Cardiac septum (tissue), 1 donor: Measurements from ENCODE around the gene PAX8. TPM values are rescaled to one million over a fixed set of nuclear protein-coding genes. Genes with fewer than 3 reads are reported as not detected.

Source experiments
- DNase-seq: peaks from one replicate; pipeline ENCODE4 v3.0.0-alpha.2; 2020; ENCODE audit warnings: low spot score
- intact Hi-C: fragments of 100-400 bp; cut with DNase I; formaldehyde crosslinking; loops from one replicate; pipeline ENCODE4 v1.14.0; 2022
- total RNA-seq: library from RNA; stranded (reverse); fragmentation: NEBNext Ultra II Directional; extraction: Animal tissue kit (Norgen Biotek cat#: 25700); gene quantifications from one replicate; pipeline ENCODE4 v1.2.1, GENCODE V29; 2021
- donor health status: DM: no; HTN: no; CAD: no.

PAX8 gene
- total RNA-seq, 1 donor from 2014 or later, result 0.35 TPM

DNA sequence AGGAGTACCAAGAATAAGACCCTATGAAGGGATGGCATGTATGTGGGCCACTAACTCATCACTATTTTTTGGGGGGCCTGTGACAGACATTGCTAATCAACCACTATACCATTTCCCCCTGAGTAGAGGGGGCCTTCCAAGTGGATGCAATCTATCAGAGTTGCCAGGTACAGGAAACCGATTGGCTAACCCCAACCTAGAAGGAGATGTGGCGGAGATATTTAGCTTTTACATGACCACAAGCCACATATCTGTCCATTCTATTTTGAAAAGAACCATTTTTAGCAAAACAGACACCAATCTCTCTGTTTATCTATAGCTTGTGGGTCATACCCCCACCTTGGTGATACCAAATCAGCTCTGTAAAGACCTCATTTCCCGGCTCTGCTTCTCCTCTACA is 51.0 kb downstream of the PAX8 start:
- intact Hi-C loops, result no loop called here
- no peak for DNase-seq

DNA sequence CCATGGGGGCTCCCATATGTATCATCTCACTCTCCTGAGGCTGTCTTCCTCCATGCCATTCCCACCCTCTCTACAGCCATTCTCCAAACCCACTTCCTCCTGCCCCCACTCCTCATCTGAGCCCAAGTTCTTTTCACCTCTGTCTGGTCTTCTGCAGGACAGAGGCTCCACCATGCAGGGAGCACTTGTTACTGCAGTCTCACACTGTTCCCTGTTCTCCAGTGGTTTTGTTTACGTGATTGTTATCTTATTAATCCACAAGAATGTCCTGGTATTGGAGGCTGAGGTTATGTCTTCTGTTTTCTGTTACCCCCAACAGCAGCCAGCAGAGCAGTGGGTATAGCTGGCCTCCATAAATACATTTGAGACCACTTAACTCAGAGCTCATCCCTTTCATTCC is 51.4 kb downstream of the PAX8 start:
- intact Hi-C loops, result no loop called here
- DNase-seq, result no peak

DNA sequence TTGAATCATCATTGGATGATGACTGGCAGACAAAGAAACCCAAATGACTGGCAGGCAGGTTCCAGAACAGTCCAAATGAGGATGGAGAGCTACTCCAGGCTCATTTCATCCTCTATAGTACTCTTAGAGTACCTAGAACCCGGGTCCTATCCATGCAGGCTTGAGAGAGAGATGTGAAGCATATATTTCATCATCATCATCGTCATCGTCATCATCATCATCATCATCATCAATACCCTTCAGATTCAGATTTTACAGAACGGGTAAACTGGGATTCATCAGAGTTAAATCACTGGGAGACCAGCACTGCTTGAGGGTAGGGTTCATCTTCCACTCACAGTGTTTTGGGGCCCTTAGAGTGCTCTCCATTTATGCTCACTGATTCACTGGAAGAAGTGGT is 52.3 kb downstream of the PAX8 start:
- DNase-seq, result no peak
- intact Hi-C loops, result no loop called here

DNA sequence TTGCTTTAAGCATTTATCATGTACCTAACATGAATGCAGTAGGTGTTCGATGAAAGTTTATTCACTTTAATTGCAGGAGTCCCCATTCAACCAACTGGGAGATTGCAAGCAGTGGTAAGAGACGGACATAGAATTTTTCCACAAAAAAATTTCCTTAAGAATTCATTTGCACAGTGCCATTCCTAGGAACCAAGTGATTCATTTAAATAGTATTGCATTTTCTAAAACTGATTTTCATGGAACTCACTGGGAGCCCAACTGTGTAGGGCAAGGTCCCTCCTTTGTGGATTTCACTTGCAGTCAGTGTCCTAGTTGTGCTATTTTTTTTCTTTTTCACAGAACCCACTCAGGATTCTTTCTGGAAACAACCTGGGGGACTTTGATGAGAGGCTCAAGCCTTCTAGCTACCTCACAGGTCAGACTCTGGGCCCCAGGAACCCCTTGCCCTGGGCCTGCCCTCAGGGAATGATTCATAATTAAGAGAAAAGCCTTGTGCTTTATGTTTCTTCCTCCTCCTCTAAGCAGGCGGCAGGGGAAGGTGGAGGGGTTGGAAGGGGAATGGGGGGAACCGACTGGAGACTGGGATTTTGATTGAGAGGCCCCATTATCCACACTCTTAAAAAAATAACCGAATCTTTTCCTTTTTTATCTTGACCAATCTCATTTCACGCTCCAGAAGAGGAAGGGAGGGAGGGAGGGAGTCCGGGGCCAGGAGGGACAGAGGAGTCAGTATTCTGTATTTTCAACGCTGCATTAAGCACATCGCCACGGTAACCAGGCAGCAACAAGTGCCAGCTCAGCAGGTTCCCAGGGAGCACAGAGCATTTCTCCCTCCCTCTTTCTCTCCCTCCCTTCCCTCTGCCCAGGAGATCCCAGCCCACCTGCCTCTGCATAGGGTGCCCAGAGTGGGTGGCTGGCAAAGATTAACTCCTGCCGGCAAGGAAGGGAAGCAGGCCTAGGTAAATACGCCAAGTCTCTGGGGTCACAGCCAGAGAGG is 53.2 kb downstream of the PAX8 start:
- intact Hi-C loops, result no loop called here
- no peak for DNase-seq

DNA sequence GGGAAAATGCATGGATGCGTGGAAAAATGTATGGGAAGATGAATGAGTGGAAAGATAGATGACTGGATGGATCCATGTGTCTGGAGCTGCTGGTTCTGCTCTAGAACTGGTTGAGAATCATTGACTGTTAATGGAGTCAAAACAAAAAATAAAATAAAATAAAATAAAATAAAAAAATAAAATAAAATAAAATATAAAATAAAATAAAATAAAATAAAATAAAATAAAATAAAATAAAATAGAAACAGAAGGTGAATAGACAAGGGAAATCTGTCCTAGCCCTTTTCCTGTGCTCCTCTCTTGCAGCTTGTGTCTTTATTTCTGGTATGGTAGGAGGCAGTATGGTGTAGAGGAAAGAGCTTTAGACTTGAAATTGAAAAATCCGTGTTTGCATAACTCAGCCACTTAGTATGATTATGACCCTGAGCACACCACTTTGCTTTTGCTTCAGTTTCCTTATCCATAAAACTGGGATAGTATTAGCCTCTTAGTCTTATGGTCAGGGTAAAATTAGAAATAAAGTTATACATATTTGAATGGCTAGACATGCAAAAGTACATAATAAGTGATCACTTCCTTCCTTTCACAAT is 54.0 kb downstream of the PAX8 start:
- no peak for DNase-seq
- intact Hi-C loops, result no loop called here

DNA sequence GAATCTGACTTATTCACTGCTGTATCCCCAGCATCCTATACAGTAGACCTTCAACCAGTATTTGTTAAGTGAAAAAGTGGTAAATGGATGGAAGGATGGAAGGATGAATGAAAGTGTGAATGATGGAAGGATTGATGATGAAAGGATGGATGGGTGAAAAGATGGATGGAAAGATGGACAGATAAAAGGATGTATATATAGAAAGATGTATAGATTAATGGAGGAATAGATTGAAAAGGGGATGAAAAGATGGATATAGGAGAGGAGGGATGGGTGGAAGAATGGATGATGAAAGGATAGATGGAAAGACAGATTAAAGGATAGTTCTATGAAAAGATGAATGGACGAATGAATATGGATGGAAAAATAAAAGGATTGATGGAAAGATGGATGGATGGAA is 54.9 kb downstream of the PAX8 start:
- no peak for DNase-seq
- intact Hi-C loops, result no loop called here

DNA sequence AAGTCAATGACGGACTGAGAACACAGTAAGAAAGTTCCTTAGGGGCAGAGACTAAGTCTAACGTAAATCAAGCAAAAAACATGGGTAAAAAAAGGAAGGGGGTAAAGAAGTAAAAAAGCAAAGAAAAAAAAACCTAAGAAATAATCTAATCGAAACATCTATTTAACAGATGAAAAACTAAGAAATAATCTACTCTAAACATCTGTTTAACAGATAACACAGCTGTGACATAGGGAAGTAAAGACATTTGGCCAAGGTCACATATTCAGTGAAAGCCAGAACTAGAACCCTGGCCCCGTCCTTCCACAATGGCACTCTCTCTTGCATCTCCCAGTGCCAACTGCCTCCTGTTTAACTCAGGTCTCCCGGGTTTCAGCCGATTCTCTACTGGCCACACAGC is 56.9 kb downstream of the PAX8 start:
- intact Hi-C loops, result no loop called here
- no peak for DNase-seq

DNA sequence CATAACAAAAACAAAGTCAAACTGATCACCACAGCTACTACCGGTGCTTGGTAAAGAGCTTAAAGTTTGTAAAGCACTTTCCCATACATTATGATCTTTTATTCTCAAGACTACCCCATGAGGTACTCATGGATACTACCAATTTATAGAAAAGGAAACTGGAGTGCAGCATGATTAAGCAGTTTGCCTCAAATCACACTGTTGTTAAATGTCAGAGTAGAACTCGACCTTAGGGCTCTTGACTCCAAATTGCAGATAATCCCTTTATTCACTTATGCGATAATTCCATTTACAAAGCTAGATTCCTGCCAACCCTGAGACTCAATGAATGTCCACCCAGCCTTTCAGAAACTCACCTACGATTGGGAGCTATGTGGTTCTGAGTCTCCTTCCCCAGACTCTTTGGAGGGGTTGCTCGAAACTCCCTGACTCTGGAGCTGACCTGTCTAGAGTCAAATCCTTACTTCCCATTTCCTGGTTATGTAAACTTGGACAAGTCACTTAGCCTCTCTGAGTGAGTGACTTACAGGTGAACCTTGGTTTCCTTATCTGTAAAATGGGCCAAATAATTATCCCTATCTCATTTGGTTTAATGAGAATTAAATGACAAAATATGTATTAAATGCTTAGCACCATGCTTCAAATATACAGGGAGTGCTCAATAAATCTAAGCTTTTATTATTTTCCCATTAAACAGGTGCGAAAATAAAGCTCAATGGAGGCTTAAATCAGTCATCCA is 57.6 kb downstream of the PAX8 start:
- DNase-seq, result no peak
- intact Hi-C loops, result no loop called here

DNA sequence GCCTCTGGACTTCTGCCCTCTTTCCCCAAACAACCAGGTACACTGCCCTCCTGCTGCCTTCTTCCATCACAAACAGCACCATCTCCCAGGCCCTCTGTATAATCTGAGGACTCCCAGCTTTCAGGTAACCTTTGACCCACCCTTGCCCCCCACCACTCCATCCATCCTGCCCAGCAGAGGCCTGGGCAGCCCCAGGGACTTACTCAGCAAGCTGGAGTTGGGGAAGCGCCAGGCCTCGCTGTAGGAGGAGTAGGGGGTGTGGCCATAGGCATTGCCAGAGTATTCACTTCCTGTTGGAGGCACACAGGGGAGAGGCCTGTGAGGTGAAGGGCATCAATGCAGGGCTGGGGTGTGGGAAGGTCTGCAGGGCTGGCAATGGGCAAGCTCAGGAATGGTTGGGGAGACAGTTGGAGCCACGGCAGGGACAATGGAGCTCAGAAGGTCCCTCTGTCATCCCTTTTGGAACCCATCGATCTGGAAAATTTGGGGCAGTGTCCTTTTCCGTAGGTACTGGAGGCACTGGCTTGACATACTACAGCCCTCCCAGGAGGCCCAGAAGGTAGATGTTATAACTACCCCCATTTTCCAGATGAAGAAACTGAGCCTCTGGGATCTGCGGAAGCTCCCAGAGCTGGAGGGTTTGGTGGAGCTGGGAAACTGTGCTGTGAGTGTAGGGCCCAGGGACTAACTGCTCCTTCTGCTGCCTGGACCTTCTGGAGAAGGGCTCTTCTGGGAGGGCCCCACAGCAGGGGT is 58.7 kb downstream of the PAX8 start:
- intact Hi-C loops, result no loop called here
- no peak for DNase-seq

DNA sequence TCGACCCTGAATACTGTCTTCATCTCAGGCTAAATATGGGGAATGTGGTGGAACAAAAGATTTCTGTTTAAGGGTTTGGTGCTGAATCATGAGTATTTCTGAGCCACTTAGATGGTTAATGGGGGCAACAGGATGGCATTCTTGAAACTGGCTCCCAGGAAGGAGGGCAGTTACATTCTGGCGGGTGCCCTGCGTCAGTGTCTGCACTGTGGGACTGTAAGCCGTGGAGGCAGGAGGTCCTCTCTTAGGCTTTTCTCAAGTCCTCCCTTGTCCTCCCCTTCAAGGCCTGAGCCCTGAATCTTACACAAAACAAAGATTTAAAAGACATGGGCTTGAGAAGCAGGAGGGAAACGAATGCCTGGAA is 59.2 kb downstream of the PAX8 start:
- intact Hi-C loops, result no loop called here
- DNase-seq, result no peak

DNA sequence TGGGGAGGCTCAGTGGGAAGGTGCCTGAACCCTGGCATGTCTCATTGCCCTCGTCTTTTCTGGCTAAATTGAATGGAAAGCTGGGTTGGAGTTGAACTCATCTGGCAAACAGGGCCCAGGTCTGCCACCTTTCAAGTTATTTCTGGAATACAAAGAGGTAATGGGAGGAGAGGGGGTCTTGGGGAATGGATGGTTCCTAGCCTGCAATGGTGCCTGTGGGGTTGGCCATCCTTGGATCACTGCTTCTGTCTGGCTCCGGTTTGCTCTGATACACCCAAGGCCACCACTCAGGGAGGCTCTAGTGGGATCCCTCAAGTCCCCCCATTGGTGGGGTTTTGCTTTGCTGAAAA is 59.7 kb downstream of the PAX8 start:
- intact Hi-C loops, result no loop called here

DNA sequence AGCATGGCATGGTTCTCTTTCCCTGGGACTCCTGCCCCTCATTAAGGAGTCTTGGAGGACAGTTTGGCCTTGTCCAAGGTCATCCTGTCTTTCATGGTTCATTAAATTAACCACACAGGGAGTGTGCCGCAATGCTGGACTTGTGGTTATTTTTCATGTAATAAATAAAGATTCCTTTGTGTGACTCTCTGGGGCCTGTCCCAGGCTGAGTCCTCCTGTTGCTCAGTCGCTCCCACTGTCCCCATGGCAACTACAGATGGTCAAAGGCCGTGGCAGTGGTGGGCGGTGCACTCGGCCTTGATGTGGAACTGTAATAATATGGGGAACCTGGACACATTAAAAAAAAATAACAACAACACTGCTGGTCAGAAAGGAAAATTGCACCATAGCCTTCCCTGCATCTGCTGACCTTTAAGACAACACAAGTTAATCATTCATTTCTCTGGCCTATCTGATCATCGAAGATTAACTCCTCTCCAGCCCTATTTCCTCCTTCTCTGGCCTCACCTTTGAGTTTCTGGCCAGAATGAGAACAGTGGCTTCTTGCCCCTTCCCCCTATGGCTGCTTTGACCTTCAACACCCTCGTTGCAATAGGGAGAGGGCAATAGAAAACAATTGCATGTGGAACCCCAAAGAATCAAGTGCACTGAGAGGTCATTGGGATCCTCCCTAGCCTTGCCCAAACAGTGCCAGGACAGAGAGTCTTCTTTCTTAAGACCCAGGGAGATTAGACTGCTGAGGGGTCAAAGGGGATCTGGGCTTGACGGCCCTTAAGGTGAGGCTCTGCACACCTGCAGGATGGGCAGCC is 60.2 kb downstream of the PAX8 start:
- intact Hi-C loops, result no loop called here
- no peak for DNase-seq

More for the DNA sequence above, 59.7 kb downstream of the PAX8 start:
- DNase-seq, result no peak

DNA sequence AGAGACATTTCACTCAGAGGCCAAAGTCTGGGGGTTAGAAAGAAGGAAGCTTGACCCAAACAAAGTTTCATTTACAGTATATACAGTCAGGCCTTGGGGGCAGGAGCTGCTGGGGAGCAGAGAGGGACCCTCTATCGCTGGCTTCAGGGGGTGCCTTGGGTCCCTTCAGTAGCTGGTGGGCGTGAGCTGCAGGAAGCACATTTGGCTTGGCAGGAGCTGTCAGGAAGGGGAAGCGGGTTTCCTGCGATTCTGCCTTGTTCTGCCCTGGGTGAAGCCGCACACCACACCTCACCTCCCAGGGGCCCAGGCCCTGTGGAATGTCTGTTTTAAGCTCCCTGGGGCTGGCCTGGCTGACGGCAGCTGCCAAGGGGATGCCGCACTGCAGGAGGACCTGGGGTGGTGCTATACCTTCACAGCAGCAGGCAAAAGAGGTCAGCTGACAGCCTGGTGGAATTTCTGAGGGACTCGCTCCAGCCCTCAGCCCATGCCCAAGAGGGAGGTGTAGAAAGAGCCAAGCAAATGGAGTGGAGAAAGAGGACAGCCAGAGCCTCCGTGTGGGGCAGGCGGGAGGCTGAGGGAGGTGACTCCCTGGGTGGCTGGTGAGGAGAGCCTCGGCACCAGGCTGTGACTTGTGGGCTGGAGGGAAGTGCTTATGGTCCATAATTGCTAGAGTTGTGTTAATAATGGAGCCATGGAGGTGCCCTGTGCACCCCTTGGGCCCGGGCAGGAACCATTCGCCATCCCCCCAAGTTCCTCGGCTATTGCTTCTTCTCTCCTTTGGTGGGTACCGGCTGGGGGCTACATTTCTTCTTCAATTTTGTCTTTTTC is 61.1 kb downstream of the PAX8 start:
- intact Hi-C loops, result no loop called here
- no peak for DNase-seq

DNA sequence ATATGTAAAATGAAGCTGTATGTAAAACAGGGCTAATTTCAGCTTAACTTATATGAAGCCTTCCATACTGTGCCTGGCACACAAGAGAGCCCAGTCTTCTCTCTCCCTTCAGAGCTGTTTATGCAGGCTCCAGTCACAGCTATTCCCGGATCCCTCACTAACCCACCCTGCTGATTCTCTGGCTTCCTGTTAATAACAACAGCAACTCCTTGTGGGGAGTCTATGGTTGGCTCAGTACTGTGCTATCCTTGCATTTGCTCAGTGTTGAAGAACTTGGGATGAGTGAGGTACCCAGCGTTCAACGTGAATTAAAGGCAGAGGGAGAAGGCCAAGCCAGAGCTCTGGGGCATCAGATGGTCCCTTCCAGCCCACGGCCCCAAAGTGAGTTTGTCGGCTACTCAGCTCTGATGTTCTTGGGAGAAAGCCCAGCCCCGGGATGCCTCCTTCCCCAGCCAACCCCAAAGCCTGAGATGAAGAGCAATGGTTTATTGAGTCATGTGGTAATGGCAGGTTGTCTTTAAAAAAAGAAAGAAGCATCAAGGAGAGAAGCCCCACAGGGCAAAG is 61.7 kb downstream of the PAX8 start:
- intact Hi-C loops, result no loop called here
- DNase-seq, result no peak

DNA sequence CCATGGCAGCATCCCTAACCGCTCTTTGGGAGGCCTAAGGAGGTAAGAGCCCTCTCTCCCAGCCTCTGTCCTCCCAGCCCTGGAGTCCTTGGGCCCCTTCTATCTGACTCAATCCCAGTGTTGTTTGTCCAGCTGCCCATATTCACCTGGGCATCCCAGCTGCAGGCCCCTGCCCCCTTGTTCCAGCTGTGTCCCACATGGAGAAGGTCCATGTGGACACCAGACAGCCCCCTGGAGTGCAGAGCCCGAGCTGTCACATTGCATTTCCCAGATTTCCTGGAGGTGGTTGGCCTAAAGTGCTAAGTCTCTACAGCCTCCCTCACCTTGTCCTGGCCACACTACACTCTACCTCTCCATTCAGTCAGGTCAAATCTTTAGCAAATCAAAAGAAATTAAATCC is 62.4 kb downstream of the PAX8 start:
- intact Hi-C loops, result no loop called here

DNA sequence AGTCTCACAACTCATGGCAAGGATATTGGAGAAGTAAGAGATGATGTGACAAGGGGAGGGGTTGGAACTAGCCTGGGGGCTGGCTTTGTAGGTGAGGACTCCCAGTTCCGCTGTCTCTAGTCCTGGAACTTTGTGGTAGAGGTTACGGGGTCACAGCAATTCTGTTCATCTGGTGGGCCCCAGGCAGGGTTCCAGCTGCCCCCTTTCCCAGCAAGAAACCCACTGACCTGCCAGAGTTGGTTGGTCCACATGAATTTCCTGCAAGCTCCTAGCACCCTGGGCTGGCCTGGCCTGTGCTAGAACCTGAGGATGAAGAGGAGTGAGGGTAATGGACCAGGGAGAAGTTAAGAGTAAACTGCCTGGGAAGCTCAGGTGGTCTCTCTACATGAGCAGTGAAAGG is 63.7 kb downstream of the PAX8 start:
- intact Hi-C loops, result no loop called here

More for the DNA sequence above, 62.4 kb downstream of the PAX8 start:
- no peak for DNase-seq

DNA sequence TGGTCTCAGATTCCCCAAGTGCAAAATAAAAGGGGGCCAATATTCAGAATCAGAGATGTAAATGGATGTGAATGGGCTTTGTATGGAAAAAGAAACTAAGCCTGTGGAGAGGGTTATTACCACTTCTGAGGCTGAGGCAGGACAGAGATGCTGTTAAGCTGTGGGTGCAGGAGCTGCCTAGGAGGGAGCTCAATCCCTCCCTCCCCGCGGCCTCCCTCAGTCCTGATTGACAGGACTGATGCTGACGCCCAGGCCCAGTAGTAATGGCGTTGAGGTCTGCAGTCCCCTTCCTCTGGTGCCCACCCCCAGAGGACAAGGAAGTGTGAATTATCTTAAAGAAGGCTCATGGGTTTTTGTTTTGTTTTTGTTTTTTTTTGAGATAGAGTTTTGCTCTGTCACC is 64.6 kb downstream of the PAX8 start:
- peak; percentile 50 for DNase-seq
- intact Hi-C loops, result no loop called here

More for the DNA sequence above, 63.7 kb downstream of the PAX8 start:
- DNase-seq, result no peak
